ENCODE data around the gene LRCH1.
"Not testable (repeated sequence)": the region's sequence is repeated elsewhere in the genome, so short reads cannot be mapped to it uniquely, and the experiment has no call there.

Gene LRCH1, protein sequence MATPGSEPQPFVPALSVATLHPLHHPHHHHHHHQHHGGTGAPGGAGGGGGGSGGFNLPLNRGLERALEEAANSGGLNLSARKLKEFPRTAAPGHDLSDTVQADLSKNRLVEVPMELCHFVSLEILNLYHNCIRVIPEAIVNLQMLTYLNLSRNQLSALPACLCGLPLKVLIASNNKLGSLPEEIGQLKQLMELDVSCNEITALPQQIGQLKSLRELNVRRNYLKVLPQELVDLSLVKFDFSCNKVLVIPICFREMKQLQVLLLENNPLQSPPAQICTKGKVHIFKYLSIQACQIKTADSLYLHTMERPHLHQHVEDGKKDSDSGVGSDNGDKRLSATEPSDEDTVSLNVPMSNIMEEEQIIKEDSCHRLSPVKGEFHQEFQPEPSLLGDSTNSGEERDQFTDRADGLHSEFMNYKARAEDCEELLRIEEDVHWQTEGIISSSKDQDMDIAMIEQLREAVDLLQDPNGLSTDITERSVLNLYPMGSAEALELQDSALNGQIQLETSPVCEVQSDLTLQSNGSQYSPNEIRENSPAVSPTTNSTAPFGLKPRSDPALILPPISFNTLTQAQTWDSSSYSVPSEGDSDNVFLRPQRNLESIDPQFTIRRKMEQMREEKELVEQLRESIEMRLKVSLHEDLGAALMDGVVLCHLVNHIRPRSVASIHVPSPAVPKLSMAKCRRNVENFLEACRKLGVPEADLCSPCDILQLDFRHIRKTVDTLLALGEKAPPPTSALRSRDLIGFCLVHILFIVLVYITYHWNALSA

GRCh38 chr13:46552889-46553520, at the start of gene LRCH1:
TSS of gene LRCH1 (plus strand) at chr13:46553170. CDS start at chr13:46553397, 227 bp downstream.
- peak; percentile 76 for DNase-seq (ENCODE audit: low read depth)

- DNase-seq (ENCODE audit: low read depth), result no peak
Observed at GRCh38 chr13:46504036-46504435, 48.9 kb upstream of the LRCH1 start.

- DNase-seq (ENCODE audit: low read depth), result no peak
Observed at GRCh38 chr13:46507981-46508380, 45.0 kb upstream of the LRCH1 start.

DNA sequence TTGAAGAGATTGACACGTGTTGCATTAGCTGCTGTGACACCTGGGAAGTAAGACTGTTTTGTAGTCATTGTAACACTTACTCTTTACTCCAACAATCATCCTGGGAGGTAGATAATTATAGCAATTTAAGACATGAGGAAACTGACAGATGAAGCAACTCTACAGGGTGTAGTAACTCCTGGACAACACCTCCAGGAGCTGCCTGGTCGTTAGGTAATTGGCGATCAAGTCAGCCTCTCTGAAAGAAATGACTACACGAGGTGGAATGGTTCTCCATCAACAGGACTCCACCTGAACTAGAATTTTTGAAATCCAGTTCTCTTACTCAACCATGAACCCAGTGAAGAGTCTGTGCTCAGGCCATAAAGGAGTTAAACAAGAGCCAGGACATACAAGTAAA, 43.0 kb upstream of the LRCH1 start:
- DNase-seq (ENCODE audit: low read depth), result no peak

- no peak for DNase-seq (ENCODE audit: low read depth)
Observed at GRCh38 chr13:46515803-46516202, 37.2 kb upstream of the LRCH1 start.

- DNase-seq (ENCODE audit: low read depth), result no peak
Observed at GRCh38 chr13:46516599-46517338, 36.2 kb upstream of the LRCH1 start.

- DNase-seq (ENCODE audit: low read depth), result not testable (repeated sequence)
Observed at GRCh38 chr13:46517748-46518147, 35.2 kb upstream of the LRCH1 start.

GRCh38 chr13:46519182-46519581, 33.8 kb upstream of the LRCH1 start:
- DNase-seq (ENCODE audit: low read depth), result no peak

DNA sequence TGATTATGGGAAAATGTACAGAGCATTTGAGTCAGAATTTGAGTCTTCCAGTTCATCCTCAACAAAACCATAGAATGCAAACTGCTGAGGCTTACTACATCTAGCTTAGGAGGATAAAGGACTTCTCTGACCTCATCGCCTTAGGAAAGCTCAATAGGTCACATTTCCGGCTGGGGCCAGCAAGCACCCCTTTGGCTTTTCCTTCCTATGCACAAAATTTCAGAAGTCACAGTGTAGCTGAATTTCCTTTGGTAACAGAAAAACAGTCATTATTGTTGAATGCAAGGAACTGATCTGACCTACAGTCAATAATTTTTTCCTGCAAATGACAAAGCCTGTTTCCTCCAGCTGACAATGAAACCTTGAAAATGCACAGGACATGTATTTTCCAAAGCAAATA, 32.8 kb upstream of the LRCH1 start:
- no peak for DNase-seq (ENCODE audit: low read depth)

- no peak for DNase-seq (ENCODE audit: low read depth)
Observed at GRCh38 chr13:46521486-46521885, 31.5 kb upstream of the LRCH1 start.

DNA sequence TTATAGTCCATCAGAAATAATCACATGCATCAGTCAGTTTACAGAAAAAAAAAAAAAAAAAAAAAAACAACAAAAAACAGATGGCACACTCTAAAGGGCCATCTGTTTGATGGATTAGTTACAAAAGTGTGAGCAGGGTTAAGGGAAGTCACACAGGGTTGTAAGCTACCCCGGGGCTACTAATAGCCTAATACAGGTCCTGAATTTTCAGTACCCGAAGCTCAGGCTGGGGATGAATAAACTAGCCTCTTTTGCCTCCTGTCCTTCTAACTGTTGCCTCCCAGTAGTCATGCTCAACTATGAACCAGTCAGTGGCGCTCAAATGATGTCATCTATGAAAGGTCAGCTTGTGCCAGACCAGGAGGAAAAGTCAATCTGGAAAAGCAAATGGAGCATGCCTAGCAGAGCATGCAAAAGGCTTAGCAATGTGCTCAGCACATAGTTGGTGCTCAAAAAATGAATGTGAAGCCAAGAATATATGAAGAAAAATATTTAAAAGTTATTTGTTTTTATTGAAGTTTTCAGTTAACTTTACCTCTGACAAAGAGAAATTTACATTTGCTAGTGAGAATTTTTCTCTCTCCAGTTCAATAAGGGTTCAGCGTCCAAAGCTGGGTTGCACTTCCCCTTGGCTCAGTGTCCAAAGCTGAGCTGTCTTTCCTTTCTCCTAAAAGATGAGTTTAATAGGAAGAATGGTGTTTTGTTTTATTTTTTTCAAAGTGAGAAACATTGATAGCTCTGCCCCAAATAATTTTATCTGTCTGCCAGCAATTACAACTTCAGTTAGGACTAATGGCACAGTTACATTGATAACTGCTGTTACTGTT, 30.8 kb upstream of the LRCH1 start:
- DNase-seq (ENCODE audit: low read depth), result no peak

GRCh38 chr13:46522748-46523030, 30.3 kb upstream of the LRCH1 start:
- DNase-seq (ENCODE audit: low read depth), result no peak

GRCh38 chr13:46523972-46524752, 28.8 kb upstream of the LRCH1 start:
- DNase-seq (ENCODE audit: low read depth), result no peak

GRCh38 chr13:46526100-46526735, 26.8 kb upstream of the LRCH1 start:
- DNase-seq (ENCODE audit: low read depth), result no peak

DNA sequence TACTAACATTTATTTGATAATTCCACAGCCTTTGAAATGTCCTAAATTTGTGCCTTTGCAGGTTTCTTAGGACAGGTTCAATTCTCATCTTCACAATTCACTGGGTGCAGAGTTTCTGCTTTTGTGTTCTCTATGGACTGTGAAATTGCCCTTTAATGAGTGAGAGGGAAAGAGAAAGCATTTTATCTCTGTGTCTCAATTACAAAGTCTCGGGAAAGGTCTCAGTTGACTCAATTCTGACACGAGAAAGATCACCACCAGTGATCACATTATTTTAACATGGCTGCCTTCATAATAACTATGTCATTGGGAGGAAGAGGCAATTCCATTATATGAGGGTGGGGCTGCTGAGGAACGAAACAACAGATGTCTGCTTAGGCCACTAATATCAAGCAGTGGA, 26.2 kb upstream of the LRCH1 start:
- no peak for DNase-seq (ENCODE audit: low read depth)

DNA sequence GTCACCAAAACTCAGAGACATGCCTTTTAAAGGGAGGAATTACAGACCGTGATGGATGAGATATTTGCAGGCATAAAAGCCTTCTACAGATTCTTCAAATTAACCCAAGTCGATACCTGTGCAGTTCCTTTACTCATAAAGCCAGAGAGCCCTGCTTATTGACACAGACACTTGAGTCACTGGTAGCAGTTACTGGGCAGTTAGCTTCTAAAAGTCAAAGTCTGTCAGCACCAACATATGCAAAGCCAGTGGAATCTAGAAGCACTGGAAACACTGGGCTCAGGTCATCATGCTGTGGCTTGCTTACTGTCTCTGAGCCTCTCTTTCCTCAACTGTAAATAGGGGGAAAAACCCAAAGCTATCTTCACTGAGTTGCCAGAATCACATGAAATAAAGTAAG, 25.7 kb upstream of the LRCH1 start:
- no peak for DNase-seq (ENCODE audit: low read depth)

DNA sequence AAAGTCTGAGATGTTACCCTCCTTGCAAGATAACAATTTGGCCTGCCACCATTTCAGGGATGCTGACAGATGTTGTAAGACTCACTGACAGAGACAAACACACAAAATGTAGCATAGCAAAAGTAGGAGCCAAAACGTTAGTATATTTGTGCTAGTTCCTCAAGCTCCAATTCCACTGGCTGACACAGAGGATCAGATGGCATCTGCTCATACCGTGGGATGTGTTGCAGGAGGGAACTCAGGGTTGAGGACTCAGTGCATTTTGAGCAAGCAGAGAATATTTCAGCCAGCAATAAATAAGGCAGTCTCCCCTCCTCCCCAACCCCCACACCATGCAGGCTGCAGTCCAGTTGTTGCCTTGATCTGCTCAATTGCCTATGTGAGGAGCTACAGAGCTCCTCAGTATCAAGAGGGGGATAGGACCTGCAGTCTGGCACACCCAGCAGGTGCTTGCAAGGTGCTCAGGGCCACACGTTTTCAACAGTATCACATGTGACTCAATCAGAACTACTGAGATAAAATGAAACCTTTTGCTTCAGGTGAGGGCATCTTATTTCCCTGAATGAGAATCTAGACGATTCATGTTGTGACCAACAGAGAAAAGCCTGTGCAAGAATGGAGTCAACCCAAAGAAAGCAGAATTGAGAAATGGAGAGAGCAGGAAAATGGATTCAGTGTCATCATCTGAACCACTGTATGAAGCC, 23.6 kb upstream of the LRCH1 start:
- no peak for DNase-seq (ENCODE audit: low read depth)

DNA sequence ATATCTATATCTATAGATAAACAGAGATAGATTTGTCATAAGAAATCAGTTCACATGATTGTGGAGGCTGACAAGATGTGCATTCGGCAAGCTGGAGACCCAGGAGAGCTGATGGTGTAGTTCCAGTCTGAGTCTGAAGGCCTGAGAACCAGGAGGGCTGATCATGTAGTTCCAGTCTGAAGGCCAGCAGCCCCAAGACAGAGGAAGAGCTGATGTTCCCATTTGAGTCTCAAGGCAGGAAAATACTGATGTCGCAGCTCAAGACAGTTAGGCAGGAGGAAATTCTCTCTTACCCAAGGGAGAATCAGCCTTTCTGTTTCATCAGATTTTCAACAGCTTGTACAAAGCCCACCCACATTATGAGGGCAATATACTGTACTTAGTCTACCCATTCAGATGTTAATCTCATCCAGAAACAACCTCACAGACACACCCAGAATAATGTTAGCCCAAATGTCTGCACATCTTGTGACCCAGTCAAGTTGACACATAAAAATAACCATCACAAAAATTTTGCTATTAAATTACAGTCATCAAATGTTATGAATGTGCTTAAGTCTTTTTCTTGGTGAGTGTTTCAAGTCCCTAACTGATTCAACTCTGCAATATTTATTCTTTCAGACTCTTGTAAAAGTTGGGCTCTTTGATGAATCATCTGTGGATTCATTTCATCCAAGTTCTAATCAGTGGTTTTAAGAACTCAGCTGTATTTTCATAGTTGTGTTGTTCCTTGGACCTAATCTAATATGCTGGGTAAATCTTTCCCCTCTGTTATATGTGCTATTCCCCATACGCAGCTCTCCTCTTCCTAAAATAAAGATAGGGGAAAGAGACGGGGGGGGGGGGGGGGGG, 22.7 kb upstream of the LRCH1 start:
- no peak for DNase-seq (ENCODE audit: low read depth)

GRCh38 chr13:46531953-46532352, 21.0 kb upstream of the LRCH1 start:
- DNase-seq (ENCODE audit: low read depth), result no peak
